Astrocyte (in vitro differentiated cells and primary cell): ENCODE results near the gene CDKN2AIP.

Experiments
- EZH2 ChIP-seq: IDR thresholded peaks from 2 replicates; pipeline ENCODE4 v1.6.1; 2012; ENCODE audit warnings: mild to moderate bottlenecking, low read length, inconsistent platforms; ENCODE audit not compliant: insufficient read depth
- TF ChIP-seq, protein P1 (sequence below): IDR thresholded peaks from 2 replicates; pipeline ENCODE4 v1.5.1; 2011; ENCODE audit warnings: low read depth, mild to moderate bottlenecking, inconsistent platforms, low read length, moderate library complexity; ENCODE audit not compliant: insufficient read depth

- TF ChIP-seq, protein P1, sequence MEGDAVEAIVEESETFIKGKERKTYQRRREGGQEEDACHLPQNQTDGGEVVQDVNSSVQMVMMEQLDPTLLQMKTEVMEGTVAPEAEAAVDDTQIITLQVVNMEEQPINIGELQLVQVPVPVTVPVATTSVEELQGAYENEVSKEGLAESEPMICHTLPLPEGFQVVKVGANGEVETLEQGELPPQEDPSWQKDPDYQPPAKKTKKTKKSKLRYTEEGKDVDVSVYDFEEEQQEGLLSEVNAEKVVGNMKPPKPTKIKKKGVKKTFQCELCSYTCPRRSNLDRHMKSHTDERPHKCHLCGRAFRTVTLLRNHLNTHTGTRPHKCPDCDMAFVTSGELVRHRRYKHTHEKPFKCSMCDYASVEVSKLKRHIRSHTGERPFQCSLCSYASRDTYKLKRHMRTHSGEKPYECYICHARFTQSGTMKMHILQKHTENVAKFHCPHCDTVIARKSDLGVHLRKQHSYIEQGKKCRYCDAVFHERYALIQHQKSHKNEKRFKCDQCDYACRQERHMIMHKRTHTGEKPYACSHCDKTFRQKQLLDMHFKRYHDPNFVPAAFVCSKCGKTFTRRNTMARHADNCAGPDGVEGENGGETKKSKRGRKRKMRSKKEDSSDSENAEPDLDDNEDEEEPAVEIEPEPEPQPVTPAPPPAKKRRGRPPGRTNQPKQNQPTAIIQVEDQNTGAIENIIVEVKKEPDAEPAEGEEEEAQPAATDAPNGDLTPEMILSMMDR, result no peak
- TF ChIP-seq EZH2, result no peak
Observed at GRCh38 chr4:183431614-183432013, 12.8 kb upstream of the CDKN2AIP start.
